Stomach (tissue), 4 donors: ENCODE results near the gene TRHDE.

Experiments
- CTCF ChIP-seq, 7 experiments: fragments of 450-650 bp in 4 of 7; fragments of 200-600 bp in 3 of 7; sonication (generic) in 3 of 7; IDR thresholded peaks; one replicate each; pipeline ENCODE4 v1.5.1; 2016 to 2019; ENCODE audit warnings: antibody characterized with exemption in 7 of 7, control low read depth in 2 of 7, mild to moderate bottlenecking in 1 of 7
- POLR2A ChIP-seq, 4 donors: fragments of 450-650 bp; IDR thresholded peaks; one replicate each; pipeline ENCODE4 v1.6.1; 2016; ENCODE audit warnings: antibody characterized with exemption in 4 of 4, control low read depth in 2 of 4, mild to moderate bottlenecking in 1 of 4, moderate library complexity in 1 of 4

- TF ChIP-seq POLR2A (IDR thresholded peaks at IDR 0.05) = no peak
- no peak for TF ChIP-seq CTCF (IDR thresholded peaks at IDR 0.05)
Measured at GRCh38 chr12:72368719-72369422, 96.7 kb downstream of the TRHDE start.
